OCI-LY3 (cell line): ENCODE measurements around the gene UIMC1.

ENCODE experiments used
- H2AFZ ChIP-seq: fragments of 200-600, 300-600 bp; shearing (Covaris generic); 2 replicates; pipeline ENCODE4 v1.6.0; 2014; ENCODE audit warnings: antibody characterized with exemption, low read depth, low read length
- H3K27ac ChIP-seq: fragments of 200-600, 300-600 bp; sonication (generic); 2 replicates; pipeline ENCODE4 v1.5.1; 2014; ENCODE audit warnings: mild to moderate bottlenecking, low read length, moderate library complexity, mixed read lengths
- H3K27me3 ChIP-seq: fragments of 200-600, 300-600 bp; sonication (generic); 2 replicates; pipeline ENCODE4 v1.6.1; 2014; ENCODE audit warnings: low read depth, low read length, mixed read lengths
- H3K36me3 ChIP-seq: fragments of 200-600, 300-600 bp; sonication (generic); replicated peaks from 2 replicates; pipeline ENCODE3; 2014; ENCODE audit warnings: low read depth, low read length, mixed read lengths
- H3K4me1 ChIP-seq: fragments of 300-600, 200-600 bp; sonication (generic); 2 replicates; pipeline ENCODE4 v1.6.1; 2014; ENCODE audit warnings: low read length, mixed read lengths
- H3K4me2 ChIP-seq: fragments of 200-600, 300-600 bp; sonication (generic); 2 replicates; pipeline ENCODE4 v1.6.1; 2014; ENCODE audit warnings: low read length, mixed read lengths
- H3K4me3 ChIP-seq: fragments of 300-600, 200-600 bp; sonication (generic); 2 replicates; pipeline ENCODE4 v1.5.1; 2014; ENCODE audit warnings: antibody characterized with exemption, mild to moderate bottlenecking, low read length, moderate library complexity
- H3K79me2 ChIP-seq: fragments of 300-600, 200-600 bp; shearing (Covaris generic); 2 replicates; pipeline ENCODE4 v1.6.1; 2014; ENCODE audit warnings: mild to moderate bottlenecking, low read length, mixed read lengths
- H3K9ac ChIP-seq: fragments of 300-600, 200-600 bp; shearing (Covaris generic); 2 replicates; pipeline ENCODE4 v1.6.0; 2014; ENCODE audit warnings: mild to moderate bottlenecking, low read length, moderate library complexity
- H3K9me3 ChIP-seq: fragments of 200-600, 300-600 bp; shearing (Covaris generic); 2 replicates; pipeline ENCODE4 v1.6.1; 2014; ENCODE audit warnings: low read length, mixed read lengths; ENCODE audit not compliant: insufficient read depth
- H4K20me1 ChIP-seq: fragments of 200-600, 300-600 bp; sonication (generic); 2 replicates; pipeline ENCODE4 v1.6.1; 2016; ENCODE audit warnings: low read length, mixed read lengths; ENCODE audit not compliant: insufficient read depth
- CTCF ChIP-seq: fragments of 200-600, 300-600 bp; sonication (generic); IDR thresholded peaks from 2 replicates; pipeline ENCODE4 v1.5.1; 2014; ENCODE audit warnings: antibody characterized with exemption, low read length, low read depth
- EZH2phosphoT487 ChIP-seq: fragments of 200-600 bp; shearing (Covaris generic); IDR thresholded peaks from 2 replicates; pipeline ENCODE4 v1.6.1; 2018; ENCODE audit warnings: antibody characterized with exemption, mixed run types, low read depth

Gene UIMC1

GRCh38 chr5:177044641-177045040, 38.1 kb upstream of the UIMC1 start:
- Histone ChIP-seq H2AFZ (no peak overlapping the region), H3K4me1 (no peaks in the 10 kb centered on the region), H3K27ac (no peak overlapping the region), H3K9ac (no peak overlapping the region), H3K4me3 (no peak overlapping the region), H3K27me3 (no peaks in the 10 kb centered on the region), H3K36me3 (peaks cover 38% of the 10 kb centered on the region), H3K79me2 (peaks cover under 1% of the 10 kb centered on the region; the same call in 1 of the 2 replicates), H3K9me3 (no peaks in the 10 kb centered on the region), H4K20me1 (no peaks in the 10 kb centered on the region), H3K4me2 (no peak overlapping the region)
- no peak for TF ChIP-seq CTCF
- TF ChIP-seq EZH2phosphoT487, result no peak

GRCh38 chr5:177043958-177044357, 37.4 kb upstream of the UIMC1 start:
- Histone ChIP-seq H2AFZ (no peak overlapping the region), H3K79me2 (peaks cover 6% of the 10 kb centered on the region), H3K9ac (no peak overlapping the region), H3K4me2 (no peak overlapping the region), H3K9me3 (no peaks in the 10 kb centered on the region), H3K4me1 (no peaks in the 10 kb centered on the region), H3K27me3 (no peaks in the 10 kb centered on the region), H3K36me3 (peaks cover 32% of the 10 kb centered on the region), H3K27ac (no peak overlapping the region), H3K4me3 (no peak overlapping the region), H4K20me1 (no peaks in the 10 kb centered on the region)
- TF ChIP-seq EZH2phosphoT487 (no peak), CTCF (no peak)

GRCh38 chr5:177043114-177043513, 36.5 kb upstream of the UIMC1 start:
- Histone ChIP-seq H3K27me3 (no peaks in the 10 kb centered on the region), H4K20me1 (peaks cover 3% of the 10 kb centered on the region; the same call in 1 of the 2 replicates), H3K4me1 (peaks cover 6% of the 10 kb centered on the region), H3K9me3 (no peaks in the 10 kb centered on the region), H3K79me2 (peaks cover 12% of the 10 kb centered on the region), H3K27ac (no peak overlapping the region), H3K36me3 (peaks cover 35% of the 10 kb centered on the region), H2AFZ (no peak overlapping the region), H3K9ac (no peak overlapping the region), H3K4me2 (no peak overlapping the region), H3K4me3 (no peak overlapping the region)
- TF ChIP-seq EZH2phosphoT487 (no peak), CTCF (no peak)

GRCh38 chr5:177041936-177042335, 35.4 kb upstream of the UIMC1 start:
- peaks cover 3% of the 10 kb centered on the region; the same call in 1 of the 2 replicates for H4K20me1 ChIP-seq

More at GRCh38 chr5:177041936-177042335, 35.4 kb upstream of the UIMC1 start:
- H3K79me2 ChIP-seq, result peaks cover 24% of the 10 kb centered on the region
- no peaks in the 10 kb centered on the region for H3K27me3 ChIP-seq
- H2AFZ ChIP-seq, result no peak overlapping the region
- H3K9ac ChIP-seq, result no peak overlapping the region
- H3K9me3 ChIP-seq, result no peaks in the 10 kb centered on the region
- peaks cover 7% of the 10 kb centered on the region for H3K4me1 ChIP-seq
- H3K4me2 ChIP-seq, result no peak overlapping the region
- TF ChIP-seq CTCF (no peak), EZH2phosphoT487 (no peak)
- no peak overlapping the region for H3K27ac ChIP-seq
- H3K36me3 ChIP-seq, result peaks cover 39% of the 10 kb centered on the region
- no peak overlapping the region for H3K4me3 ChIP-seq
